HG02884 (cell line): ENCODE data around the gene P4HA1.
"Not testable (repeated sequence)": the region's sequence is repeated elsewhere in the genome, so short reads cannot be mapped to it uniquely, and the experiment has no call there.

ENCODE experiments used
- ATAC-seq: cut with Tn5 transposase; IDR thresholded peaks from one replicate; pipeline ENCODE4 v1.9.1; 2021; ENCODE audit warnings: mild to moderate bottlenecking, moderate library complexity; ENCODE audit not compliant: unreplicated experiment

The P4HA1 gene

DNA sequence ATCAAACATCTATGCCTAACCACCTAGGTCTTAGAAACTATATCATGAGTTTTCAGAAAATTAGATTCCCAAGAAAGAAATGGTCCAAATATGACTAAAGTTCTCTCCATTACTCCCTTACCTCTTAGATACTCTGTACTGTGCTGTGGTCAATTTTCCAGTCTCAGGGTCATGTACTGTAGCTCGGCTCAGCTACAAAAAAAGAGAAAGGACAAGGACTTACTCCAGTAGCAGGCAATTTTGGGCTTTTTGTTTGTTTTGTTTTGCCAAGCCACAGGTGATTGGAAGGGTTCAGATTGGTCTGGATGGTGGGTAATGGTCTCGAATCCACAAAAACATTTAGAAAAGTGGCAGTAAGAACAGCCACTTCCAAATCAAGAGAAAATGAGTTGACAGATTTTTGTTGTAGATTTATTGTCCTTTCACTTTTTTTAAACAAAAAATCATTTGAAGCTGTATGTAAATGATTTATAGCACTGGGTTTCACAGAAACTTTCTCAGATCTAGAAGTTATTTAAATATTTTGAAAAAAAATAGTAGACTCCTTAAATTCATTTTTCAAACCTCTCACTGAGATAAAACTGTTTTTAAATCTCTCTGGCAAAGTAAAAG, 52.8 kb downstream of the P4HA1 start:
- no peak for ATAC-seq

DNA sequence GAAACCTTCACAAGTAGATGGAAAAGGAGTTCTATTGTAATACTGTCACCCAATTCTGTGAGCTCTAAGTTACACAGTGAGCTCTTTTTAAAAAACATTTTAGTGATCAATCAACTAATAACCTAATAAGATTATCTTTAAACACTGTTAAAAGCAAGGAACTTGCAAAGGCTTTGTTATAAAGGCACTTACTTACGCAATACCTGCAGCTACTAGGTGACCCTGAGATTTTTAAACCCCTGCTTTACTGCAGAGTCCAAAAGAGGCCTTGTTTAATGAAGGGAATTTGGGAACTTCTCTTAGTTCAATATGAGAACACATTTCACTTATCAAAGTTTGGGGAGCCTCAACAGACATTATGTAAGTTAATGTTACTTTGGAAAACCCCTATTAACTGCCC, 53.3 kb downstream of the P4HA1 start:
- no peak for ATAC-seq

DNA sequence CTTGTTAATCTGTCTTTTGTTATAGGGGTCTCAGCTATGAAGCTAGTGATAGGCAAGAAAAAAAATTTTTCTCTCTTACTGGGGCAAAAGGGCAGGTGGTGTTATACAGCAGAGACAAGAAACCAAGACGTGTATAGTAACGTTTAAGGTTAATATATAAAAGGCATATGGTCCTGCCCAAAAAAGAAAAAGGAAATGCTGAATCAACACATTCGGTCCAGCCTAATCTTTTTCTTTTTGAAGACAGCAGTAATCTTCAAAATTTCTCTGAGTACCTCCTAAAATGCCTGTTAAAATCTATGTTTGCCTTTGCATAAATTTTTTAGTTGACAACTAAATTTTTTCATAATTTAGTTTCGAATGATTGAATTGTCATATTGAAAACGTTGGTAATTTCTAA, 54.5 kb downstream of the P4HA1 start:
- no peak for ATAC-seq

DNA sequence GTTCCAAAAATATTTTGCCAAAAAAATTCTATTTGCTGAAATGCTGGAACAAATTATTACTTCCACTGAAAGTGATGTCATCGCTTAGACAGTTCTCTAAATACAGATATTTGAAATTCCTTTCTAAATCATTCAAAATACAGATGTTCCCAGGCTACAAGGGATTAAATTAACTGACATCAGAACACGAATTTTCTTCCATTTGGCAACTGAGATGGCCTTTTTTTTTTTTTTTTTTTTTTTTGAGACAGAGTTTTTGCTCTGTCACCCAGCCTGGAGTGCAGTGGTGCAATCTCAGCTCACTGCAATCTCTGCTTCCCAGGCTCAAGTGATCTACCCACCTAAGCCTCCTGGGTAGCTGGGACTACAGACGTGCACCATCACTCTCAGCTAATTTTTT, 57.0 kb downstream of the P4HA1 start:
- no peak for ATAC-seq

DNA sequence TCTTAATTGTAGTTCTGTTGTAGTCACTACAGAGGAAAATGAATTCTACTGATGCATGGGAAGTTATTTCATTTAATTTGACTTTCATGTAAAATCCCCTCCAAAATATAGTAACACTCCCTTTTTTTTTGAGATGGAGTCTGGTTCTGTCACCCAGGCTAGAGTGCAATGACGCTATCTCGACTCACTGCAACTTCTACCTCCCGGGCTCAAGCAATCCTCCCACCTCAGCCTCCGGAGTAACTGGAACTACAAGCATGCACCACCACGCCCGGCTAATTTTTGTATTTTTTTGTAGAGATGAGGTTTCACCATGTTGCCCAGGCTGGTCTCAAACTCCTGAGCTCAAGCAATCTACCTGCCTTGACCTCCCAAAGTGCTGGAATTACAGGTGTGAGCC, 60.4 kb downstream of the P4HA1 start:
- ATAC-seq: not testable (repeated sequence)

DNA sequence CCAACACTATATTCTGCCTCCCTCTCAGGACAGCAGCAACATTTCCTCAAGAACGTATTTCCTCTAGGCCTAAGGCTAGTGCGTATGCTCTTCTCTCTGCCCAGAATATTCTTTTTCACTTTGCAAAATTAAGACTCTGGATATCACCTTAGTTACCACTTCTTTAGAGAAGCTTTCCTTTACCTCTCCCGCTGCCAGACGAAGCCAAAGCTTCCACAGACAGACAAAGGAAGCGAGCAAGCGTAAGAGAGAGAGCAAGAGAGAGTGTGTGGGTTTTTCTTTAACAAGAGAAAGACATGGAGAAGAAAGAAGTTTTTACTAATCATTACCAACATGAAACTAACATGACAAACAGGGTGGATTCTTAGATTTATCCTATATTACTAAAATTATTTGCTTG, 64.1 kb downstream of the P4HA1 start:
- no peak for ATAC-seq

DNA sequence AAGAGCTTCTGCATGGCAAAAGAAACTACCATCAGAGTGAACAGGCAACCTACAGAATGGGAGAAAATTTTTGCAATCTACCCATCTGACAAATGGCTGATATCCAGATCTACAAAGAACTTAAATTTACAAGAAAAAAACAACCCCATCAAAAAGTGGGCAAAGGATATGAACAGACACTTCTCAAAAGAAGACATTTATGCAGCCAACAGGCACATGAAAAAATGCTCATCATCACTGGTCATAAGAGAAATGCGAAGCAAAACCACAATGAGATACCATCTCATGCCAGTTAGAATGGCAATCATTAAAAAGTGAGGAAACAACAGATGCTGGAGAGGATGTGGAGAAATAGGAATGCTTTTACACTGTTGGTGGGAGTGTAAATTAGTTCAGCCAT, 70.0 kb downstream of the P4HA1 start:
- ATAC-seq: not testable (repeated sequence)

DNA sequence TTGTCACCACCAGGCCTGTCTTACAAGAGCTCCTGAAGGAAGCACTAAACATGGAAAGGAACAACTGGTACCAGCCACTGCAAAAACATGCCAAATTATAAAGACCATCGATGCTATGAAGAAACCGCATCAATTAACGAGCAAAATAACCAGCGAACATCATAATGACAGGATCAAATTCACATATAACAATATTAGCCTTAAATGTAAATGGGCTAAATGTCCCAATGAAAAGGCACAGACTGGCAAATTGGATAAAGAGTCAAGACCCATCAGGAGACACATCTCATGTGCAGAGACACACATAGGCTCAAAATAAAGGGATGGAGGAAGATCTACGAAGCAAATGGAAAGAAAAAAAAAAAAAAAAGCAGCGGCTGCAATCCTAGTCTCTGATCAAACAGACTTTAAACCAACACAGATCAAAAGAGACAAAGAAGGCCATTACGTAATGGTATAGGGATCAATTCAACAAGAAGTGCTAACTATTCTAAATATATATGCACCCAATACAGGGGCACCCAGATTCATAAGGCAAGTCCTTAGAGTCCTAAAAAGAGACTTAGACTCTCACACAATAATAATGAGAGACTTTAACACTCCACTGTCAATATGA, 73.1 kb downstream of the P4HA1 start:
- not testable (repeated sequence) for ATAC-seq

DNA sequence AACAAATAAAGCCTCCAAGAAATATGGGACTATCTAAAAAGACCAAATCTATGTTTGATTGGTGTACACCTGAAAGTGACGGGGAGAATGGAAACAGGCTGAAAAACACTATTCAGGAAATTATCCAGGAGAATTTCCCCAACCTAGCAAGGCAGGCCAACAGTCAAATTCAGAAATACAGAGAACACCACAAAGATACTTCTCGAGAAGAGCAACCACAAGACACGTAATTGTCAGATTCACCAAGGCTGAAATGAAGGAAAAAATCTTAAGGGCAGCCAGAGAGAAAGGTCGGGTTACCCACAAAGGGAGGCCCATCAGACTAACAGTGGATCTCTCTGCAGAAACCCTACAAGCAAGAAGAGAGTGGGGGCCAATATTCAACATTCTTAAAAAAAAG, 73.7 kb downstream of the P4HA1 start:
- not testable (repeated sequence) for ATAC-seq

DNA sequence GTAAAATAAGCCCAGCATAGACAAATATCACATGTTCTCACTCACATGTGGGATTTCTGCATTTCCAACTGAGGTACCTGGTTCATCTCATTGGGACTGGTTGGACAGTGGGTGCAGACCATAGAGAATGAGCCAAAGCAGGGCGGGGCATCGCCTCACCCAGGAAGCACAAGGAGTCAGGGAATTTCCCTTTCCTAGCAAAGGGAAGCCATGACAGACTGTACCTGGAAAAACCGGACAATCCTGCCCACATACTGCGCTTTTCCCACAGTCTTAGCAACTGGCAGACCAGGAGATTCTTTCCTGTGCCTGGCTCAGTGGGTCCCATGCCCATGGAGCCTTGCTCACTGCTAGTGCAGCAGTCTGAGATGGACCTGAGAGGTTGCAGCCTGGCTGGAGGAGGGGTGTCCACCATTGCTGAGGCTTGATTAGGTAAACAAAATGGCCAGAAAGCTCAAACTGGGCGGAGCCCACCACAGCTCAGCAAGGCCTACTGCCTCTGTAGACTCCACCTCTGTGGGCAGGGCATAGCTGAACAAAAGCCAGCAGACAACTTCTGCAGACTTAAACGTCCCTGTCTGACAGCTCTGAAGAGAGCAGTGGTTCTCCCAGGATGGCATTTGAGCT, 75.0 kb downstream of the P4HA1 start:
- ATAC-seq: not testable (repeated sequence)

DNA sequence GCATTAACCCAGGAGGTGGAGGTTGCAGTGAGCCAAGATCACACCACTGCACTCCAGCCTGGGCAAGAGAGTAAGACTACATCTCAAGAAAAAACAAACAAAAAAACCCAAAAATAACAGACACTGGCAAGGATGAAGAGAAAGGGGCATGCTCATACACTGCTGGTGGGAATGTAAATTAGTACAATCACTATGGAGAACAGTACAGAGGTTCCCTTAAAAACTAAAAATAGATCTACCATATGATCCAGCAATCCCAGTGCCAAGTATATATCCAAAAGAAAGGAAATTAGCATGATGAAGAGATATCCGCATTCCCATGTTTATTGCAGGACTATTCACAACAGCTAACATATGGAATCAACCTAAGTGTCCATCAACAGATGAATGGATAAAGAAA, 75.6 kb downstream of the P4HA1 start:
- no peak for ATAC-seq

DNA sequence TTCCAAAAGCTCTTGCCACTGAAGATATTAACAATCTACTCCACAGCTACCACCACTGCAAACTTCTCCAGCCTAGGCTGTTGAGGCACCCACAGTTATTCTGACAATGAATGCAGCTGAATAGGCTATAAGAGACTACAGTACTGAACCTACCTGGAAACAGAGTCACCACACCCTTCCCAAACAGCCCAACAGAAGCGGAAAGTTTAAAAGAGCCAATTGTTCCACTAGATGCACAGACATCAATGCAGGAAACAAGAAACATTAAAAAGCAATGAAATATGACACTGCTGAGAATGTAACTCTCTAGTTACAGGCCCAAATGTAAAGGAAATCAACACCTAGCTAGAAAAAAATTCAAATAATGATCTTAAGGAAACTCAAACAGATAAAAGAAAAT, 77.6 kb downstream of the P4HA1 start:
- no peak for ATAC-seq

DNA sequence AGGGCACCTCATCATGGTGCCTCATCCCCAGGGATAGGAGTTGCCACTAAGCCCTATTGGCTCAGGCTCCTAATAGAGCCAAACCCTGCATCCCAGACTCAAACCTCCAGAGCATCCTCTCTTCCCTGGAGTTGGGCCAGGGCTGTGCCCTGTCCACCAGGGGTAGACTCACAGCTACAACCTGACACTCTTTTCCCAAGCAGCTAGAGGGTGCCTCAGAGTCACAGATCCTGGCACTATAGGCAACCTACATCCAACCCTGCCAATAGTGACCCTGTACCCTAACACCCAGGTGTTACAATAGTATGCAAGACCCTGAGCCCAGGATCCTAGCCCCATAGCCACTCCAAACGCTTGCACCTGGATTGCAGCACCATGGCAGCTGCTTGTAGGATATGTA, 78.0 kb downstream of the P4HA1 start:
- ATAC-seq: no peak

DNA sequence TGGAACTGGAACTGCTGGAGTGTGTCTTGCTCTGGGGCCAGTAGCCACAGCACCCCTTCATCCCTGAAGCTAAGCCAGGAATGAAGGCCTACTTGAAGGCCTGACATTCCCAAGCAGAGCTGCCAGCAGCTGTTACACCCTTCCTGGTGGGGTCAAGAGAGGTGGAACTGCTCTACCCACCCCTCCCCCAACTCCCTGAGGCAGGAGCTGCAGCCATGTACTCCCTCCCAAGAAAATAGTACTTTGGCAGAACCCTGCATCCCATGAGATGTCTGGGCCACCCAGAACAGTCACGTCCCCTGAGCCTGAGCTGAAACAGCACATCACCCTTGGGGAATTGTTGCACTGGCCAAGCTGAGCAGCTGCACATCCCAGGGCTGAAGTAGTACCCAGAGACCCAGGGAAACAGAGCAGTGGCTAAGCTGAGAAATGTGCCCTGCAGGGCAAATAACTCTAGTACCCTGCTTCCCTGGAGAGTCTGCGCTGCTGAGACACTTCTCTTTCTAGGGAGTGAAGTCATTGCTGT, 78.6 kb downstream of the P4HA1 start:
- no peak for ATAC-seq

DNA sequence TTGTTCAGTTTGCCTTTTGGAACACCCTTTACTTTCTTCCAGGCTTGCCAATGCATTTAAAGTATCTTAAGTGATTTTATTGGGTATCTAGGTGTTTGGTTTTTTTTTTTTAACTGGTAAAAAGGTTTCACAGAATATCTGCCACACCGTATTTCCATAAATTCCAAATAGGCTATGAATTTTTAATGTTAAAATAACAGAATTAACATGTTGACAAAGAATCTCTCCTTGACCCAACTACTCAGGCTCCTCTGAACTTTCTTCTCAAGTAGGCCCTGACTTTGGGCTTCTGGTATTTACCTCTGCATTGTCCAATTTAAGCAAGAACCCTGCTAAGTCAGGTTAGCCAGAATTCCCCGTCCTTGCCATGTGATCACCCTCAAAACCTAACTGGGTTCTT, 80.9 kb downstream of the P4HA1 start:
- no peak for ATAC-seq

DNA sequence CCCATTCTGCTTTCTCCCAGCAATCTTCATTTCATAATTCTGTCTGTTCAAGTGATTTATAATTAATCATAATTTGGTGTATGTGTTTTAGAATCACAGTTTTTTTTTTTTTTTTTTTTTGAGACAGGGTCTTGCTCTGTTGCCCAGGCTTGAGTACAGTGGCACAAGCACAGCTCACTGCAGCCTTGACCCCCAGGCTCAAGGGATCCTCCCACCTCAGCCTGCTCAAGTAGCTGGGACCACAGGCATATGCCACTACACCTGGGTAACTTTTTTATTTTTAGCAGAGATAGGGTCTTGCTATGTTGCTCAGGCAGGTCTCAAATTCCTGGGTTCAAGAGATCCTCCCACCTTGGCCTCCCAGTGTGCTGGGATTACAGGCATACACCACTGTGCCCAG, 92.8 kb downstream of the P4HA1 start:
- ATAC-seq: no peak

DNA sequence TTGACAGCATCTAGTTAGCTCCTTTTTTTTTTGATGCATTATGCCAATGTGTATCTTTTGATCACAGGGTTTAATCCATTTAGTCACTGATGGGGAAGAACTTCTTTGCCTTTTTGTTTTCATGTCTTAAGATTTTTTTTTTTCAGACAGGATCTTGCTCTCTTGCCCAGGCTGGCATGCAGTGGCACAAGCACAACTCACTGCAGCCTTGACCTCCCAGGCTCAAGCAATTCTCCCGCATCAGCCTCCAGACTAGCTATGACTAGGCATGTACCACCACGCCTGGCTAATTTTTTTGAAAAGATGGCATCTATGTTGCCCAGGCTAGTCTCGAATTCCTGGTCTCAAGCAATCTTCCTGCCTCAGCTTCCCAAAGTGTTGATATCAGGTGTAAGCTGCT, 95.7 kb downstream of the P4HA1 start:
- ATAC-seq: no peak

DNA sequence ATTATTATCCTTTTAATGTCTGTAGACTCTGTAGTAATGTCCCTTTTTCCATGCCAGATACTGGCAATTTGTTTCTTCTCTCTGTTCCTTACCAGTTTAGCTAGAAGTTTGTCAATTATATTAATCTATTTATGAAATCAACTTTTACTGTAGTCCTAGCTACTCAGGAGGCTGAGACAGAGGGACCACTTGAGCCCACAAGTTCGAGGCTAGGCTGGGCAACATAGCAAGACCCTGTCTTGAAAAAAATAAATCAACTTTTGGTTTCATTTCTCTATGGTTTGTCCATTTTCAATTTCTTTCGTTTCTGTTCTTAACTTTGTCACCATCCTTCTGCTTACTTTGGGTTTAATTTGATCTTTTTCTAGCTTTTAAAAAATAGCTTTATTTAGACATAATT, 99.6 kb downstream of the P4HA1 start:
- no peak for ATAC-seq

DNA sequence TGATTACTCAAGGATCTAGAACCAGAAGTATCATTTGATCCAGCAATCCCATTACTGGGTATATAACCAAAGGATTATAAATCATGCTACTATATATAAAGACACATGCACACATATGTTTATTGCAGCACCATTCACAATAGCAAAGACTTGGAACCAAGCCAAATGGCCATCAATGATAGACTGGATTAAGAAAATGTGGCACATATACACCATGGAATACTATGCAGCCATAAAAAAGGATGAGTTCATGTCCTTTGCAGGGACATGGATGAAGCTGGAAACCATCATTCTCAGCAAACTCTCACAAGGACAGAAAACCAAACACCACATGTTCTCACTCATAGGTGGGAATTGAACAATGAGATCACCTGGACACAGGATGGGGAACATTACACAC, 101.2 kb downstream of the P4HA1 start:
- ATAC-seq: not testable (repeated sequence)

DNA sequence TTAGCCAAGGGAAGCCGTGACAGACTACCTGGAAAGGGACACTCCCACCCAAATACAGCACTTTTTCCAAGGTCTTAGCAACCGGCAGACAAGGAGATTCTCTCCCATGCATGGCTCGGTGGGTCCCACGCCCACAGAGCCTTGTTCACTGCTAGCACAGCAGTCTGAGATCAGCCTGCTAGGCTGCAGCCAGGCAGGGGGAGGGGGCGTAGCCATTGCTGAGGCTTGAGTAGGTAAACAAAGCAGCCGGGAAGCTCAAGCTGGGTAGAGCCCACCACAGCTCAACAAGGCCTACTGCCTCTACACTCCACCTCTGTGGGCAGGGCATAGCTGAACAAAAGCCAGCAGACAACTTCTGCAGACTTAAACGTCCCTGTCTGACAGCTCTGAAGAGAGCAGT, 106.9 kb downstream of the P4HA1 start:
- ATAC-seq: not testable (repeated sequence)

DNA sequence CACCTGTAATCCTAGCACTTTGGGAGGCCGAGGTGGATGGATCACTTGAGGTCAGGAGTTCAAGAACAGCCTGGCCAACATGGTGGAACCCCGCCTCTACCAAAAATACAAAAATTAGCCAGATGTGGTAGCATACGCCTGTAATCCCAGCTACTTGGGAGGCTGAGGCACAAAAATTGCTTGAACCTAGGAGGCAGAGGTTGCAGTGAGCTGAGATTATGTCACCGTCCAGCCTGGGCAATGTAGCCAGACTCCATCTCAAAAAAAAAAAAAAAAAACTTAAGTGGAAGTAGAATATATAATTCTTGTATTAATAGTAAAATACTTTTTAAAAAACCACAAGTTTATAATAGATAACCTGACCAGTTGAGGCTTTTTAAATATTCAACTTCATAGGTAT, 112.0 kb downstream of the P4HA1 start:
- ATAC-seq: not testable (repeated sequence)

DNA sequence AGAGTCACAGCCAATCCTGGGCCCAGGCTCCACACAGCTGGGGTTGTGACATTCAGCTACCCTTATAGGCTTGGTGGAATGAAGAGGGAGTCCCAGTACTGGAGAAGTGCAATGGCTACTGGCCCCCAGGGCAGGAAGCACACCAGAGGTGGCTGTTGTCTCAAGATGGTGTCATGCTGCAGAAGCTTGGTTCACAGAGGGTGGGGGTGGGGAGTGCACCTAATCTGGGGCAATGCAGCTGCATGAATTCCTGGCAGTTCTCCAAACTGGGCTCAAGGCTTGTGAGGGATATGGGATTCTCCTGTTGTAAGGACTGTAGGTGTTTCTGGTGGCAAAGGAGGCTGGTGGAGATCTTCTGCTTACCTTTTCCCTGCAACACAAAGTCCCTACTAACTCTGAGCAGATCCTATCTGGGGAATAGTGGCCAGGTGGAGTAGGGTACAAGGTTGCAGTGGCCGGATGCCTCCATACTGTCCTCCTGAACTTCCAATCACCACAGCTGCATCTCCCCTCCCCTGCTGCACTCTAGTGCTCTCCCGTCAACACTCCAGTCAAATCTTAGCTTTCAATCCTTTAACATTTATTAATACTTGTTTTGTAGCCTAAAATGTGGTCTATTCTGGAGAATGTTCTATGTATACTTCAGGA, 114.7 kb downstream of the P4HA1 start:
- no peak for ATAC-seq
